OCI-M2 (cell line): ENCODE measurements around the gene SLC4A8.
"Not testable (repeated sequence)": the region's sequence is repeated elsewhere in the genome, so short reads cannot be mapped to it uniquely, and the experiment has no call there.

Experiments
- DNase-seq: peaks from one replicate; lab custom pipeline; 2025; ENCODE audit not compliant: unreplicated experiment; lab: John Stamatoyannopoulos, UW

SLC4A8 gene

DNA sequence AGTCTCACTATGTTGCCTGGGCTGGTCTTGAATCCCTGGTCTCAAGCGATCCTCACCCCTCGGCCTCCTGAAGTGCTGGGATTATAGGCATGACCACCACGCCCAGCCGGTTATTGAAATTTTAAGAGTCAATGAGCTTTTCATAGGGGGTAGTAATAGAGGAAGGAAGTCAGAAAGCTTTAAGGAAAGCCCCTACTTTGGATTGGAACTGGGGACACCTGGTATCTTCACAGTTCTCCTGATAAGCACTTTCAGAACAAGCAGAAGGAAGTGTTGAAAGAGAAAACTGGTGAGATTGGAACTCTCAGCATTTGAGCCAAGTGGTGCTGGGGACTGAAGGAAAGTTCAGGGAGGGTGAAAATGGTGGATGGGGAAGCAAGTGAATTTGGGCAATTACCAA lies 5.1 kb downstream of the SLC4A8 start:
- DNase-seq, result no peak

GRCh38 chr12:51430196-51430895 lies 5.7 kb downstream of the SLC4A8 start:
- no peak for DNase-seq

- DNase-seq, result no peak
Measured at GRCh38 chr12:51432921-51433320, 8.3 kb downstream of the SLC4A8 start.

DNA sequence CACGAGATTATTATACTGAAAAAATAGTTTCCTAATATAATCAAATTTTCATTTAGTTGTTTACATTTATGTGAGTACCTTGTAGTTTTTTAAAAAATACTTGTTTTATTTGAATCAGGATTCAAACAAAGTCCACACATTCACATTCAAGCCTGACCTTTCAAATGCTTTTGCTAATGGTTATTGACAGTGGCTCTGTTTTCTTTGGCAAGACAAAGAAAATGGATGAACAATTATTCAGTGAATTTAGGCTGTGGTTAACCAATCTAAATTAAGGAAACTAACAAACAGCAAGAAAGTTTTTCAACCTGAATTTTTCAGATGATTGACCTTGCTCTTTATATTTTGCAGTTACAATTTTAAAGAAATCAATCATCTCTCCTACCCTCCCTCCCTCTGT lies 9.7 kb downstream of the SLC4A8 start:
- DNase-seq, result no peak

DNA sequence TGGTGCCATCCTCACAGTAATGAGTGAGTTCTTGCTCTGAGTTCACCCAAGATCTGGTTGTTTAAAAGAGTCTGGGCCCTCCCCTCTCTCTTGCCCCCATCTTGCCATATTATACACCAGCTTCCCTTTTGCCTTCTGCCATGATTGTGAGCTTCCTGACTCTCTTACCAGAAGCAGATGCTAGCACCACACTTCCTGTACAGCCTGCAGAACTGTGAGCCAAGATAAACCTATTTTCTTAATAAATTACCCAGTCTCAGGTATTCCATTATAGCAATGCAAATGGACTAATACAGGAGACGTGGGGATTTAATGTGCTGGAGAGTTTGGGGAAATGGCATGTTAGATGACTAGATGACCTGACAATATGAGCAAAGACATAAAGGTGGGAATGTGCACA lies 12.8 kb downstream of the SLC4A8 start:
- DNase-seq, result no peak

- DNase-seq, result no peak
Measured at GRCh38 chr12:51439330-51439729, 14.7 kb downstream of the SLC4A8 start.

DNA sequence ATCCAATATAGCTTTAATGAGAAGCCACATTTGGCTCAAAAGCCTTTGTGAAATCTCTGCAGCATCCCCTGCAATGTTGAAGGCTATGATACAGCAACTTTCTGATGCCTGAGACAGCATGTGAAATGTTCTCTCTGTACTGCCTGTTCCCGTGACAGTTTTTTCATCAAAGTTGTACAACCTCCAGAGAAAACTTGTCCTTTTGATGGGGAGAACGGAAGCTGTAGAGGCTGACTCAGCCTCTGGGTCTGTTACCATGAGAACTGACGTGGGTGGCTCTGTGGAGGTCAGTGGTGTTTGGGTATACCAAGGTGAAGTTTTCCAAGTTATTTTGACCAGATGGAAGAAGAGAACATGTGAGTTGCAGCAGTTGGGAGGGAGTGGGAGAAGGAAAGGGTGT lies 17.0 kb downstream of the SLC4A8 start:
- DNase-seq, result no peak

- DNase-seq, result no peak
Measured at GRCh38 chr12:51442324-51442723, 17.7 kb downstream of the SLC4A8 start.

GRCh38 chr12:51443573-51443972 lies 18.9 kb downstream of the SLC4A8 start:
- no peak for DNase-seq

- no peak for DNase-seq
Measured at GRCh38 chr12:51448618-51449256, 24.1 kb downstream of the SLC4A8 start.

DNA sequence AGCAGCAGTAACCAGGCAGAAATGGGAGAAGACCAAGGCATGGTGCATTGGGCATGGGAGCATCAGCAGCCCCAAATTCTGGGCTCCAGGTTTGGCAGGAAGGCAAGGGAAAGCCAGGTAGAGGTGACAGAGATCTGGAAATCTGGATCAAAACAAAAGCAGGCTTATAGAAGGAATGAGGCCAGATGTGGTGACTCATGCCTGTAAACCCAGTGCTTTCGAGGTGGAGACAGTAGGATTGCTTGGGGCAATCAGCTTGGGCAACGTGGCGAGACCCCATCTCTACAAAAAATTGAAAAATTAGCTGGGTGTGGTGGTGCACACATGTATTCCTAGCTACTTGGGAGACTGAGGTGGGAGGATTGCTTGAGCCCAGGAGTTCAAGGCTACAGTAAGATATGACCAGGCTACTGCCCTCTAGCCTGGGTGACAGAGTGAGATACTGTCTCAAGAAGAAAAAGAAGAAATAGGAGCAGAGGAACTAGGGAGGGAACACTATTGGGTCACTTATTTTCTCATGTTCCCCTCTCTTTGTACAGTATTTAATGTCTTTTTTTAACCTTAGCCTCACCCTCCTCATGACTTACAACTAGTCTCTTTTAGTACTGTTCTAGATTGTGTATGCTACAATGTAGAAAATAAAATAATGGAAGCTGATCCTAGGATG lies 25.1 kb downstream of the SLC4A8 start:
- DNase-seq, result no peak

DNA sequence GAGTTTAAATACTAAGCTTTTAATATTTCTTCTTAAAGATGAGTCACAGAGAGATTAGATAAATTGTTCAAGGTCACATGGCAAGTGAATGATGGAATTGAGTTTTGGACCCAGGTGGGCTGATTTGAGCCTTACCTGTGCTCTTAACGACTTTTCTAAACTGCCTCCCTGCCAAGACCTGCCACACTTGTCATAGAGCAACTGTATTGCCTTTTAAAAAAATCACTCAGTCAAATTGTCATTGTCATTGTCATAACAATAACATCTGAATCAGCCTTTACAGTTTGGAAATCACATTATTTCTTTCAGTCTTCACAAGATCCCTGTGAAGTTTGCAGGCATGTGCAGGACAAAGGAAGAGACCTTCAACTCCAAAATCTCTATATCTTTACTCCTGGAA lies 25.7 kb downstream of the SLC4A8 start:
- no peak for DNase-seq

DNA sequence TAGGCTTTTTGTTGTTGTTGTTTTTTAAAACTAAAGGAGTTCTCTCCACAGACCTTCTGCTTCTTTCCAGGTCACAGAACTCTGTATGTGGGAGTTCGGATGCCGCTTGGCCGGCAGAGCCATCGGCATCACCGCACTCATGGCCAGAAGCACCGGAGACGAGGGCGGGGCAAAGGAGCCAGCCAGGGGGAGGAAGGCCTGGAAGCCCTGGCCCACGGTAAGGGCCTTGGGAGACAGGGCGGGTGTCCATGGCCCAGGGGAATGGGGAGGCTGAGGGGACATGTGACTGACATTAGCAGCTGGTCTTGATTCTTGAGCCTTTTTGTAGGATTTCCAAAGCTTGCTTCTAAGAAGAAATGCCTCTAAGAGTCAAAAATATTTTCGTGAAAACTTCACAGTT lies 26.2 kb downstream of the SLC4A8 start:
- no peak for DNase-seq

- DNase-seq, result not testable (repeated sequence)
Measured at GRCh38 chr12:51454016-51454415, 29.4 kb downstream of the SLC4A8 start.

GRCh38 chr12:51455050-51455449 lies 30.4 kb downstream of the SLC4A8 start:
- DNase-seq, result not testable (repeated sequence)

DNA sequence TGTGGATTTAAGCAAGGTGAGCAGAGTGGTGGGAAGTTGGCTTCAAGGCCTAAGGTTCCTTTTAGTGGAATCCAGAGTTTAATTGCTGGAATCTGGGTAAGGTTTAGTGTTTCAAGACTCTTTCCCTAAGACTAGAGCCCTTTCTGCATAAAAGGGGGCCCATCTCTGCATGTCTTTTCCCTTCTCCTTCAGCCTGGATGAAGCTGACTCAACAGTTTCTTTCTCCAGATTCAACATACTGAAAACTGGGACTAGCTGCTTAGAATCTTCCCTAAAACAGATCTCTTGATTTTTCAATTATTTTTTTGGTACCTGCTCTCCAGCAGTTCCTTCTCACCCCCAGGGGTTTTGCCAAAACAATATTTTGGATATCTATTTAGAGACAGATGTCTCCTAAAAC lies 34.0 kb downstream of the SLC4A8 start:
- DNase-seq, result no peak

DNA sequence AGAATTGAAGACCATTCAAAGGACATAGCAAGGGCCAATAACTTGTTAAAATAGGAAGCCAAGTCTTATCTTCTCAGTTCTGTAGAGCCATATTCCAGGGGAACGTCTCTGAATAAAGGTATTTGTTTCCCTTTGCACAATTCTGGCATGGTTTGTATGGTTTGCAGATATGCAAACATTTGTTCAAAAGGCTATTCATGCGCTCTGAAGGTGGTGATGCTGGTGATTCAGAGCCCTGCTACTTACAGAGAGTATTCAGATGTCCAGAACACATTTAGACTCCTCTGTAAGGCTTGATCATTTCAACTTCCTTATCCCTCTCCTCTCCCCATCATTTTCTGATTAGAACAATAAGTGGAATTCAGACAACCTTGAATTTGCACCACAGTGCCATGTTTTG lies 35.9 kb downstream of the SLC4A8 start:
- no peak for DNase-seq

GRCh38 chr12:51465491-51465890 lies 40.9 kb downstream of the SLC4A8 start:
- no peak for DNase-seq

DNA sequence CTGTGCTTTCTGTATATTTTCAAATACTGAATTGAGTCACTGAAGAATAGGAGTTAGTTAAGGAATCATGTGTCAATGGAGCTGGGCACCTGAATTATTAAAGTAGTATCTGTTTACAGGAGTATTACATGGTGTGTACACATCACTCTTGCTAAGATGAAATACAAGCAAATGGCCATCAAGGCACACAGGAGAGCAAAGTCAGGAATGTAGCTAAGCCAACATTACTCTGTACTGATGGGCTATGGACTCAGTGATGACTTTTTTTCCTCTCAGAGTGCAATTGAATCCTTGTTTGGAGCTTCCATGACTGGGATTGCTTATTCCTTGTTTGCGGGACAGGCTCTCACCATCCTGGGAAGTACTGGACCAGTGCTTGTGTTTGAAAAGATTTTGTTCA lies 45.5 kb downstream of the SLC4A8 start:
- DNase-seq, result no peak

DNA sequence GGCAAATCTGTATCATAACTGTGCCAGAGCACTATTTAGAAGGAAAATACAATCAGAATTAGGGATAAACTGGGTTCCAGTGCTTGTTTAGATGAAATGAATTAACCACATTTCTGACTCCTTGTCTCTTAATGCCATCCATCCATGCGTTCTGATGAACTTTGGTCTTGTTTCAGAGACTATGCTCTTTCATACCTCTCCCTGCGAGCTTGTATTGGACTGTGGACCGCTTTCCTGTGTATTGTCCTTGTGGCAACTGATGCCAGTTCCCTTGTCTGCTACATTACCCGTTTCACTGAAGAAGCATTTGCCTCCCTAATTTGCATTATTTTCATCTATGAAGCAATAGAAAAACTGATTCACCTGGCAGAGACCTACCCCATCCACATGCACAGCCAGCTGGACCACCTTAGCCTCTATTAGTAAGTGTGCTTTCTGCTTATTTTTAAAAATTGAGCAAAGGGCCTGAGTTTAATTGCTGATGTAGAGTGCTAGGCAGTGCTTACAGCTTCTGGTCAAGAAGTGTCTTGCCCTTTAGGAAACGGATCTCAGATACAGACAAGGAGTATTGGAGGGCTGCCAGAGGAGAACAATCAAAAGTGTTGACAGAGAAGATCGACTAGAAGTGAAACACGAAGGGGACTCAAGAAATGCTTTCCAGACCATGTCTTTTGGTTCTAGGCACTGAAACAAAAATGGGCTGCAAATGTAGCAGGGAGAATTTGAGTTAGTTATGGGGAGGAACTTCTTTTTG lies 46.7 kb downstream of the SLC4A8 start:
- no peak for DNase-seq

DNA sequence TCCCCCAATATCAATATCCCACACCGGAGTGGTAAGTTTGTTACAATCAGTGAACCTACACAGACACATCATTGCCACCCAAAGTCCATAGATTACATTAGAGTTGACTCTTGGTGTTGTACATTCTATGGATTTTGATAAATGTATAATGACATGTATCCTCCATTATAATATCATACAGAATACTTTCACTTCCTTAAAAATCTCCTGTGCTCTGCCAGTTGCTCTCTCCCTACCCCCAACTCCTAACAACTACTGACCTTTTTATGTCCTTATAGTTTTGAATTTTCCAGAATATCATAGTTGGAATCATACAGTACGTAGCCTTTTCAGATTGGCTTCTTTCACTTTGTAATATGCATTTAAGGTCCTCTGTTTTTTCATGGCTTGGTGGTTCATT lies 48.4 kb downstream of the SLC4A8 start:
- DNase-seq, result no peak

- DNase-seq, result no peak
Measured at GRCh38 chr12:51473947-51474346, 49.3 kb downstream of the SLC4A8 start.
